NB4 (cell line): Measurements from ENCODE around the gene PEAK1.

ENCODE experiments used
- CTCF ChIP-seq: IDR thresholded peaks from one replicate; pipeline ENCODE4 v1.5.1; 2012; ENCODE audit warnings: low read depth, low read length
- MYC ChIP-seq: IDR thresholded peaks from 2 replicates; pipeline ENCODE4 v1.6.1; 2011; ENCODE audit warnings: low read depth, low read length
- POLR2A ChIP-seq: IDR thresholded peaks from 2 replicates; pipeline ENCODE4 v1.6.1; 2011; ENCODE audit warnings: mild to moderate bottlenecking; ENCODE audit not compliant: insufficient read length; ENCODE audit errors: extremely low read depth
- TF ChIP-seq, protein P1 (sequence below): IDR thresholded peaks from 2 replicates; pipeline ENCODE4 v1.6.1; 2011; ENCODE audit warnings: low read depth, low read length

- TF ChIP-seq, protein P1, sequence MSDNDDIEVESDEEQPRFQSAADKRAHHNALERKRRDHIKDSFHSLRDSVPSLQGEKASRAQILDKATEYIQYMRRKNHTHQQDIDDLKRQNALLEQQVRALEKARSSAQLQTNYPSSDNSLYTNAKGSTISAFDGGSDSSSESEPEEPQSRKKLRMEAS = no peak
- TF ChIP-seq CTCF (no peak), POLR2A (no peak), MYC (no peak)
Measured at GRCh38 chr15:77369168-77369567, 50.7 kb downstream of the PEAK1 start.
